T-helper 2 cell (primary cell): ENCODE data around the gene FOXK2.
"Not testable (repeated sequence)": the region's sequence is repeated elsewhere in the genome, so short reads cannot be mapped to it uniquely, and the experiment has no call there.

ENCODE experiments used
- DNase-seq, 5 experiments: peaks; one replicate each; pipeline versions ENCODE4 v3.0.0 to v3.0.0-alpha.2; 2012 to 2022

FOXK2 gene

GRCh38 chr17:82534401-82534812 is 14.9 kb downstream of the FOXK2 start:
- DNase-seq: no peak

- no peak for DNase-seq
These were observed 17.1 kb downstream of the FOXK2 start for GRCh38 chr17:82536512-82537201.

GRCh38 chr17:82537228-82537627 is 17.7 kb downstream of the FOXK2 start:
- not testable (repeated sequence) for DNase-seq

DNA sequence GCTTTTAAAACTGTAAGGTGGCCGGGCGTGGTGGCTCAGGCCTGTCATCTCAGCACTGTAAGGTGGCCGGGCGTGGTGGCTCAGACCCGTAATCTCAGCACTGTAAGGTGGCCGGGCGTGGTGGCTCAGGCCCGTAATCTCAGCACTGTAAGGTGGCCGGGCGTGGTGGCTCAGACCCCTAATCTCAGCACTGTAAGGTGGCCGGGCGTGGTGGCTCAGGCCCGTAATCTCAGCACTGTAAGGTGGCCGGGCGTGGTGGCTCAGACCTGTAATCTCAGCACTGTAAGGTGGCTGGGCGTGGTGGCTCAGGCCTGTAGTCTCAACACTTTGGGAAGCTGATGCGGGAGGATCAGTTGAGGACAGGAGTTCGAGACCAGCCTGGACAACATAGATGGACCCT is 19.5 kb downstream of the FOXK2 start:
- DNase-seq: not testable (repeated sequence)

- DNase-seq: no peak
These were observed 22.9 kb downstream of the FOXK2 start for GRCh38 chr17:82542439-82542838.

DNA sequence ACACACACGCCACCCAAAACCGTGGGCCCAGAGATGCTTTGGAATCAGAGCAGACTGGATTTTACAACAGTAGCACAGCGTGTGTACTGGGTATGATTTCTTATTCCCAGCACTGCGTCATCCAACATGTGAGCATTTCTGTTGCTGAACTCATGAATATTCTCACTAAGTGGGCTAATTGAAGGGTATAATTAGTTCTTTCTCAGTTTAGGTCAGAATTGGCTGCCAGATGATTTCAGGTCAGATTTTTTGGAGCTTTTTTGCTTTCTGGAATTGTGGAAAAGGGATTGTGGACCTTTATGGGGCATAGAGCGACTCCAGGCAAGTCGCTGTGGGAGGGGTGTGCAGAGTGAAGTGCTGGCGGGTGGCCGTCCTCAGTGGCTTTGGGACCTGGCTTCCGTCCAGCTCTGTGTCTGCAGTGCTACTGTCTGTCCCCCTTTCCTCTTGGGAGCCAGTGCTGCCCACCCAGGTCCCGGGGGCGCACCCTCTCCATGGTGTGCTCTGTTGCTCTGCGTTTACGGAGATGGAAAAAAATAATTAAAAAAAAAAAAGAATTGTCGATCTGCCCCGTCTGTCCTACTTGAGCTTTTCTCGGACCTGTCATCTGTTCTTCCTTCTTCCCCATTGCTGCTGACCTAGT is 25.0 kb downstream of the FOXK2 start:
- DNase-seq: no peak

DNA sequence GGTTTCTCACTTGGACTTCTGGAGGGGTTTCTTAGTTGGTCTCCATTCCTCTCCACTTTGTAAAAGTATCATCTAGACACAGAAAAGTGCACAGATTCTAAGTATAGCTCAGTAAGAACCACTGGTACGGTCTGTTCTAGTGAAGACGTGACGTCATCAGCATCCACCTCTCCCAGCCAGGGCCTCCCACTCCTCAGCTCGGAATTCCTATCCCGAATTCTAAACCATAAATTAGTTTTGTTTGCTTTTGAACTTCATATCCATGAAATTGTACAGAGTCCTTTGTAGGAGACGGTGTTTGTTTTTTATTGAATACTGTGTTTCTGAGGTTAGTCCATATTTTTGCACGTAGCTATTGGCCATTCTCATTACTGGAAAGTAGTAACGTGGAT is 25.5 kb downstream of the FOXK2 start:
- no peak for DNase-seq

- no peak for DNase-seq
These were observed 28.4 kb downstream of the FOXK2 start for GRCh38 chr17:82547981-82548380.

DNA sequence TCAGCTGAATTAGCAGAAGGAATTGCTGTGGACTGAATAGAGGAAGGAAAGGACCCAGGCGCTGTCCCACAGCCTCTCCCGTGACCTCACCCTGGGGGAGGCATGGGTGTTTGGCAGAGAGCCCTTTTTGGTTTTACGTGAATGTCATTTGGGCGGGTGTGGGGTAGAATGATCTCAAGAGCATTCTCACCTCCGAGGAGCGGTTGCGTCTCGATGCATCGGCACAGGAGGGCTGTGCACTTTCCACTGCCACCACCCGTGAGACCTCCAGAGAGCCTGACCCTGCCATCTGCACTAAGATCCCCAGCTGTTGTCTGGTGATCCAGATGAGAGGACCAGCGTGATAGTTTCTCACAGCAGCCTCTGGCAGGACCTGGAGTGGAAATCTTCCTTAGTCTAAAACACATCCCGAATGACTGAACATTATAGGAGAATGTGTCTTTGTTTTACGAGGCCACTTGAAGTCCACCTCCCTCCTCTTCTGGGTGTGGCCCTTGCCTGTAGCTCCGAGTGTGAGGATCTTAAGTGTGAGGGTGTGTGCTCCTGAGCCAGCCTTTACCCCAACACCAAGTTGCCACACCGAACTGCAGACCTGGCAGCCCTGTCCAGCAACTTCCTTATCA is 29.3 kb downstream of the FOXK2 start:
- DNase-seq: no peak

GRCh38 chr17:82551779-82552457 is 32.4 kb downstream of the FOXK2 start:
- peak; percentile 46 to 81 (median 58) for DNase-seq

- no peak for DNase-seq
These were observed 33.0 kb downstream of the FOXK2 start for GRCh38 chr17:82552580-82552979.

DNA sequence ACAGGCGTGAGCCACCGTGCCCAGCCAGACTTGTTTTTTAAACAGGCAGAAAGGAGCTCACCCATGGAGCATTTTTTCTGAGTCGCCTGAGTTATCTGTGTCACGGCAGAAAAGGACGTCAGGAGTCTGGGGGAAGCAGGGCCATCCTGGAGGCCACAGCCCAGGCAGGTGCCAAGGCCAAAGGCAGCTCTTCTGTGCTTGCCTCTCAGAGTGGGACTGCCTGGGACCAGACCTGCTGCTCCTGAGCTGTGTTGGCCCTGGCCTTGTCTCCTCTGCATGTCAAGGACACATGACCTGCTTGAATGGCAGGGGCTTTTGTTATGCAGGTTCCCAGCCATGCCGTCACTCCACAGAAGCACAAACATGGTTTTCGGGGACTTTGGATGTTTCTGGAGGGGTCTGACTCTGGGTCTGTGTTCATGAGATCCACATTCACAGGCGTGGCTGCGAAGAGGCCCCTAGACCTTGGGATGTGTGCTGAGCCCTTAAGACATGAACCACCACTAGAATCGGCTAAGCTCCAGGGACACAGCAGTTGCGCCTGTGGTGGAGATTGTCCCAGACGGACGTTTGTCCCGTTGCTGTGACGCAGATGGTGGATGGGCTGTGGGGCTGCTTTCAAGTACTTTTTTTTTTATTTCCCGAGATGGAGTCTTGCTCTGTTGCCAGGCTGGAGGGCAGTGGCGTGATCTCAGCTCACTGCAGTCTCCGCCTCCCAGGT is 33.8 kb downstream of the FOXK2 start:
- no peak for DNase-seq

GRCh38 chr17:82557510-82557909 is 38.0 kb downstream of the FOXK2 start:
- DNase-seq: not testable (repeated sequence)

DNA sequence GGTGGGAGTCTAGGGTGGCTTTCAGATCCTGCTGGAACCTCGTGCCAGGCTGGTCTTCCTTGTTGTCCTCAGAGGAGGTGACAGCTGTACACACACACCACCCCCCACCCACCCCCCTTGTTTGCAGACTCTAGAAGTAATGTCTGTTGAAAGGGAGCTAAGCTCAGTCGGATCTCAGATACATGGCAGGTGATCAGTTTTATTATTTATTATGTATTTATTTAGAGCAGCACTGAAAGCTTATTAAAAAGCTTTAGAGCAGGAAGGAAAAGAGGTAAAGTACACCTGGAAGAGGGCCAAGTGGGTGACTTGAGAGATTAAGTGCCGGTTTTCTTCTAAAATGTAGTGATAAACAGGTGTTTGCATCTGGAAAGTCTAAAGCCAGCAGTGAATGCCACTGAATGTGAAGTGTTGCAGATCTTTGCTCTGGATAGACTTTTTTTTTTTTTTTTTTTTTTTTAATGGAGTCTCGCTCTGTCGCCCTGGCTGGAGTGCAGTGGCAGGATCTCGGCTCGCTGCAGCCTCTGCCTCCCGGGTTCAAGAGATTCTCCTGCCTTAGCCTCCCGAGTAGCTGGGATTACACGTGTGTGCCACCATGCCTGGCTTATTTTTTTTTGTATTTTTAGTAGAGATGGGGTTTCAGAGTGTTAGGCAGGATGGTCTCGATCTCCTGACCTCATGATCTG is 40.2 kb downstream of the FOXK2 start:
- no peak for DNase-seq

DNA sequence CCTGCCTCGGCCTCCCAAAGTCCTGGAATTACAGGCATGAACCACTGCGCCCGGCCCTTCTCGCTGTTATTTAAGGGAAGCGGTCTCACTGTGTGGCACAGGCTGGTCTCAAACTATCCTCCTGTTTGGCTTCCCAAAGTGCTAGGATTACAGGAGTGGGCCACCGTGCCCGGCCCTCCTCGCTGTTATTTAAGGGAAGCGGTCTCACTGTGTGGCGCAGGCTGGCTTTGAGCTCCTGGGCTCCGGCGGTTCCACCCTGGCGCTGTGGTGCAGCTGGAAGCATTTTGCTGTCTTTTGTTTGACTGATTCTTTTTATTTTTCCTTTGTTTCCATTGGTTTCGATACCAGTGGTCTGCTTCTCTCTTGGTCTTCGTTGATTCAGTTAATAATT is 40.7 kb downstream of the FOXK2 start:
- DNase-seq: no peak

GRCh38 chr17:82560802-82561428 is 41.4 kb downstream of the FOXK2 start:
- no peak for DNase-seq

GRCh38 chr17:82561429-82562035 is 42.0 kb downstream of the FOXK2 start:
- DNase-seq: no peak

- DNase-seq: not testable (repeated sequence)
These were observed 43.2 kb downstream of the FOXK2 start for GRCh38 chr17:82562718-82563220.

- DNase-seq: no peak
These were observed 43.8 kb downstream of the FOXK2 start for GRCh38 chr17:82563318-82563717.

DNA sequence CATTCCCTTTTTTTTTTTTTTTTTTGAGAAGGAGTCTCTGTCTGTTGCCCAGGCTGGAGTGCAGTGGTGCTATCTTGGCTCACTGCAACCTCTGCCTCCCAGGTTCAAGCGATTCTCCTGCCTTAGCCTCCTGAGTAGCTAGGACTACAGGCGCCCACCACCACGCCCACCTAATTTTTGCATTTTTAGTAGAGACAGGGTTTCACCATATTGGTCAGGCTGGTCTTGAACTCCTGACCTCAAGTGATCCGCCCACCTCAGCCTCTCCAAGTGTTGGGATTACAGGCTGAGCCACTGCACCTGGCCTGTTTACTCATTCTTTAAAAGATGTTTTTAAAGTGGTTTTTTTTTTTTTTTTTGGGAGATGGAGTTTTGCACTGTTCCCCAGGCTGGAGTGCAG is 44.2 kb downstream of the FOXK2 start:
- DNase-seq: not testable (repeated sequence)

- DNase-seq: no peak
These were observed 44.7 kb downstream of the FOXK2 start for GRCh38 chr17:82564241-82564640.
